Endothelial cell (in vitro differentiated cells): ENCODE measurements around the gene NRXN2. TPM values are rescaled to one million over a fixed set of nuclear protein-coding genes. Genes with fewer than 3 reads are reported as not detected.

ENCODE experiments used
- DNase-seq: peaks from one replicate; pipeline ENCODE4 v3.0.0; 2021; ENCODE audit warnings: low spot score
- H3K27ac Mint-ChIP-seq: one replicate; pipeline ENCODE4 v1.8.0; 2021; ENCODE audit warnings: mixed read lengths, inconsistent platforms; ENCODE audit not compliant: unreplicated experiment
- H3K27me3 Mint-ChIP-seq: one replicate; pipeline ENCODE4 v1.8.0; 2021; ENCODE audit warnings: mild to moderate bottlenecking, moderate library complexity, mixed read lengths, inconsistent platforms; ENCODE audit not compliant: unreplicated experiment
- H3K36me3 Mint-ChIP-seq: one replicate; pipeline ENCODE4 v1.8.0; 2021; ENCODE audit warnings: mild to moderate bottlenecking, low read depth, mixed read lengths, inconsistent platforms; ENCODE audit not compliant: unreplicated experiment
- H3K4me1 Mint-ChIP-seq: one replicate; pipeline ENCODE4 v1.8.0; 2021; ENCODE audit warnings: mild to moderate bottlenecking, mixed read lengths, inconsistent platforms; ENCODE audit not compliant: unreplicated experiment
- H3K4me3 Mint-ChIP-seq: one replicate; pipeline ENCODE4 v1.8.0; 2021; ENCODE audit warnings: mild to moderate bottlenecking, mixed read lengths, inconsistent platforms; ENCODE audit not compliant: unreplicated experiment
- H3K9me3 Mint-ChIP-seq: one replicate; pipeline ENCODE4 v1.8.0; 2021; ENCODE audit warnings: mixed read lengths, inconsistent platforms; ENCODE audit not compliant: unreplicated experiment
- total RNA-seq: library from RNA; stranded (reverse); fragmentation: NEBNext Ultra II Directional; extraction: Animal tissue kit (Norgen Biotek cat#: 25700); gene quantifications from one replicate; pipeline ENCODE4 v1.2.1, GENCODE V29; 2021; ENCODE audit not compliant: unreplicated experiment
- TF ChIP-seq, protein P1 (sequence below): fragments of 200-600 bp; sonication (generic); IDR thresholded peaks from one replicate; pipeline ENCODE4 v1.5.0; 2021; ENCODE audit warnings: antibody characterized with exemption; ENCODE audit not compliant: unreplicated experiment

NRXN2 gene
- total RNA-seq, 1 donor from 2014 or later, result 11.5 TPM

DNA sequence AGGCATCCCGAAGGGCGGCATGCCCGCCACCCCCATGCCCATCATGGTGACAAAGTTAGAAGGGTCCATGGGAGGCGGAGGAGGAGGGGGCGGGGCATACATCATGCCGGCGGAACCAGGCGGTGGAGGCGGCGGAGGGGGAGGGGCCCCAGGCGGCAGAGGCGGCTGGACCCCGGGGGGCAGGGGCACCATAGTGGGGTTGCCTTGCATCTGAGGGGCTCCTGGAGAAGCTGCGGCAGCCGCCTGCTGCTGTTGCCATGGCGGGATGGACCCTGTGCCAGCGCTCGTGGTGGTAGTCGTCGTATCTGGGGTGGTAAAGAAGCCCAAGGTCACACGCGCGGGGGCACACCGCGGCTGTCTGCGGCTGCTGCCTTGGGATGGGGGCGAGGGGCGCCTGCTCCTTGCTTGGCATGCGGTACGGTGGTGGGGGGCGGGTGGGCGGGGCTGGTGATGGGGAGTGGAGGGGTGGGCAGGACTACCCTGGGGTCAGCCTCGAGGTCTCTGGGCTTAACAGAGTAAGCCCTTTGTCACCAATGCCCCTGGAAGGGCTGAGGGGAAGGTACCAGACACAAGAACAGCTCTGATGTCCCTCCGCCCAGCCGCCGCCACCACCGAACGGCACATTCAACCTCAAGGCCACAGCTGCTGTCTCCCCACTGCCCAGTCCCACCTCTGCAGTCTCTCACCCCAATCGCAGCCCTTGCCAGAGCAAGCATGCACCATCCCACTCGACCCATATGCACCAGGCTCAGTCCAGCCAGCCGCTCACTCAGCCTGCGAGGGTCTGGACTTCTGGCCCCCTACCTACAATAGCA, 43.1 kb upstream of the NRXN2 start:
- peak overlapping the region; percentile 59 for H3K4me3 Mint-ChIP-seq
- peak overlapping the region; percentile 24 for H3K27ac Mint-ChIP-seq
- no peak for DNase-seq
- H3K36me3 Mint-ChIP-seq, result peaks cover 79% of the 10 kb centered on the region
- H3K9me3 Mint-ChIP-seq, result no peaks in the 10 kb centered on the region
- TF ChIP-seq, protein P1, sequence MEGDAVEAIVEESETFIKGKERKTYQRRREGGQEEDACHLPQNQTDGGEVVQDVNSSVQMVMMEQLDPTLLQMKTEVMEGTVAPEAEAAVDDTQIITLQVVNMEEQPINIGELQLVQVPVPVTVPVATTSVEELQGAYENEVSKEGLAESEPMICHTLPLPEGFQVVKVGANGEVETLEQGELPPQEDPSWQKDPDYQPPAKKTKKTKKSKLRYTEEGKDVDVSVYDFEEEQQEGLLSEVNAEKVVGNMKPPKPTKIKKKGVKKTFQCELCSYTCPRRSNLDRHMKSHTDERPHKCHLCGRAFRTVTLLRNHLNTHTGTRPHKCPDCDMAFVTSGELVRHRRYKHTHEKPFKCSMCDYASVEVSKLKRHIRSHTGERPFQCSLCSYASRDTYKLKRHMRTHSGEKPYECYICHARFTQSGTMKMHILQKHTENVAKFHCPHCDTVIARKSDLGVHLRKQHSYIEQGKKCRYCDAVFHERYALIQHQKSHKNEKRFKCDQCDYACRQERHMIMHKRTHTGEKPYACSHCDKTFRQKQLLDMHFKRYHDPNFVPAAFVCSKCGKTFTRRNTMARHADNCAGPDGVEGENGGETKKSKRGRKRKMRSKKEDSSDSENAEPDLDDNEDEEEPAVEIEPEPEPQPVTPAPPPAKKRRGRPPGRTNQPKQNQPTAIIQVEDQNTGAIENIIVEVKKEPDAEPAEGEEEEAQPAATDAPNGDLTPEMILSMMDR, result no peak
- peaks cover 44% of the 10 kb centered on the region for H3K4me1 Mint-ChIP-seq
- peaks cover 13% of the 10 kb centered on the region for H3K27me3 Mint-ChIP-seq

DNA sequence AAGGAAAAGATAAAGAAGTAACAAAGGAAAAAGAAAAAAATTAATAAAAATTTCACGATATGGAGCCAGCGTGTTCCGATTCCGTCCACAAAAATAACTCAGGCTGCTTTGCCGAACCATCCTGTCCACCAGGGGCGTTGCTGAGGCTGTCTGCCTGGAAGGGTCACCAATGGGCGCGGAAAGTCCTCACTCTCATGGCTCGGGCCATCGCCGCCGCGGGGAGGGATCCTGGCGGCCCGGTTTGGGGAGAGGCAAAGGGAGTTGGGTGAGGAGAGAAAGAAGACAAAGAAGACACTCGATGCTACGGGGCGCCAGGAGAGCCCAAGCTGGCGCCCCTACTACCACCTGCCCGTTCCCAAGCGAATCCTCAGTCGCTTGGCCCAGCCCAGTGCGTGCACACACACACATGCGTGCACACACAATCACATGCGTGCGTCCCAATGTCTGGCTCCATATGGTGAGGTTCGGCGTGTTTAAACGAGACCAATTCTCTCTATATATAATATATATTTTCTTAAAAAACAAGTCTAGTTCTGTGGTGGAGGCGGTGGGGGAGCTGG, 42.4 kb upstream of the NRXN2 start:
- Mint-ChIP-seq H3K36me3 (peaks cover 72% of the 10 kb centered on the region), H3K4me3 (peak overlapping the region; percentile 62), H3K4me1 (peaks cover 44% of the 10 kb centered on the region), H3K9me3 (no peaks in the 10 kb centered on the region), H3K27me3 (peaks cover 13% of the 10 kb centered on the region), H3K27ac (peak overlapping the region; percentile 36)
- no peak for DNase-seq
- TF ChIP-seq, protein P1, result peak; percentile 21

DNA sequence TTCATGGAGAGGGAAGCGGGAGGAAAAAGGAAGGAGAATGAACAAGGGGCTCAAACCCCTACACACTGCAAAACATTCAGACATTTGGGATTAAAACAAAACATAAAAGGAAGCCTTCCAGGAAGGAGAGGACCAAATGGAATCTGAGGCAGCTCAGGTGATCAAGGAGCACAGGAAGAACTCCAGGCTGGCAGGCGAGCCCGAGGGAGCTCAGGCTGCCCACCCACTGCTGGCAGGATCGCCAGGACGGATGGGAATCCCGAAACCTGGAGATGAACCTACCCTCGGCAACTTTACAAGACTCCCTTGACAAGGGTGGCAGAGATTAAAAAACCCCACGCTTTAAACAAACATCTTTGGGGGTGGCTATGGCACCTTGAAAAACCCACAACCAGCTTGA, 41.8 kb upstream of the NRXN2 start:
- TF ChIP-seq, protein P1, result no peak

DNA sequence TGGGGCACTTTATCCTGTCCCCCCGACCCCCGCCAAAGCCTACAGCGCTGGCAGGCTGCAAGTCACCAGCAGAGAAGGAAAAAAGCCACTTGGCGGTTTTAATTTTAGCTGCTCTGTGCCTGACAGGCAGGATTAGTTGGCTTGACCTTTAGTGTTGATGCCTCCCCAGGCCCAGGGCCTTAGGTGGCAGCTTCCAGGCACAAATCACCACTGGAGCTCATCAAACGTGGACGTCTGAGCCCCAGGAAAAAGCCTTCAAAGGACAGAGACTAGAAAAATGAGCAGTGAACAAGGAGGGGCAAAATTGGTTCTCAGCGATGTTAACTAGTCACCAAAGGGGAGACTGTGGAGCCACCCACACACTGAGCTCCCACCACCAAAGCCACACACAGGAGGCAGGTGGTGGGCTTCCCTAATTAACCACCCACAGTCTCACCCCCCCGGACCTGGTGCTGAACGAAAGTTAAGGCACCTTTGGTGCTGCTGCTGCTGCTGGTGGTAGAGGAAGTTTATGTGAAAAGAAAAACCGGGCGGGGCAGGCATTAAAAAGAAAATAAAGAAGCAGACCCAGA, 41.1 kb upstream of the NRXN2 start:
- H3K27me3 Mint-ChIP-seq, result peaks cover 17% of the 10 kb centered on the region
- H3K4me3 Mint-ChIP-seq, result peak overlapping the region; percentile 47
- peak overlapping the region; percentile 58 for H3K27ac Mint-ChIP-seq
- no peak for DNase-seq
- H3K4me1 Mint-ChIP-seq, result peaks cover 48% of the 10 kb centered on the region
- TF ChIP-seq, protein P1, result no peak
- no peaks in the 10 kb centered on the region for H3K9me3 Mint-ChIP-seq
- H3K36me3 Mint-ChIP-seq, result peaks cover 61% of the 10 kb centered on the region

More for the DNA sequence above, 41.8 kb upstream of the NRXN2 start:
- Mint-ChIP-seq H3K27ac (peak overlapping the region; percentile 16), H3K27me3 (peaks cover 13% of the 10 kb centered on the region), H3K9me3 (no peaks in the 10 kb centered on the region), H3K4me1 (peaks cover 48% of the 10 kb centered on the region), H3K36me3 (peaks cover 67% of the 10 kb centered on the region), H3K4me3 (peak overlapping the region; percentile 24)
- no peak for DNase-seq
